GM19043 (cell line): Measurements from ENCODE around the gene VPS51.

ENCODE experiments used
- ATAC-seq: cut with Tn5 transposase; IDR thresholded peaks from one replicate; pipeline ENCODE4 v1.9.1; 2021; ENCODE audit warnings: low read depth; ENCODE audit not compliant: unreplicated experiment

The VPS51 gene

DNA sequence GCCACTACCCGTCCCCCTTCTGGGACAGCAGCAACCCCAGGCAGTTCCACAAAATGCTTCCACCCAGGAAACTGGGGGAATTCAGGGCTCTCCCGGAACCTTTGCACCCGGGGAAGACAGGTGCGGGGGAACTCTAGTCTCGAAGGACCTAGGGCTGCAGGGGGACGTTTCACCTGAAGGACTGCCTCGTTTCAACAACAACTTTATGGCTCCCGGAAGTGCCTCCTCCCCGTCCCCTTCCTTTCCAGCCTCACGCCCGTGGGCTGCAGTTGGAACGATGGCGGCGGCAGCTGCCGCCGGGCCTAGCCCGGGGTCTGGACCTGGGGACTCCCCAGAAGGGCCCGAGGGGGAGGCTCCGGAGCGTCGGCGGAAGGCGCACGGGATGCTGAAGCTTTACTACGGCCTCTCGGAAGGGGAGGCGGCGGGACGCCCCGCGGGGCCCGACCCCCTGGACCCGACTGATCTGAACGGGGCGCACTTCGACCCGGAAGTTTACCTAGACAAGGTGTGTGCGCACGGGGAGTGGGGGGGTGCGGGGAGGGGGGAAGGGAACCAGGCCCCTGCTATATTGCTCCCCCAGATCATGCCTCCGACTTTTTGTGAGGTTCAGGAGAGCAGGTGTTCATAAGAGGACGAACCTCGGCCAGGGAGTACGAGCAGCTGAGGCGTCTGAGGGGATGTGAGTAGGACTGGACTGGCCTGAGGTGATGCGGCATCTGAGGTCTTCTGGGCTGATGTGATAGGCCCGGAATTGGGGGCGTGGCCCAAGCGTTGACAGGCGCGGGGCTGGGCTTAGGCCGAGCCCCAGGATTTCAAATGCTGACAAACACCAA, at the start of gene VPS51:
VPS51 (plus strand) TSS at position 241 of the 833 bp plus-strand sequence; CDS start at position 278, 37 bp downstream.
- ATAC-seq = no peak

- ATAC-seq = no peak
These were observed 48.2 kb upstream of the VPS51 start for GRCh38 chr11:65047581-65048422.

DNA sequence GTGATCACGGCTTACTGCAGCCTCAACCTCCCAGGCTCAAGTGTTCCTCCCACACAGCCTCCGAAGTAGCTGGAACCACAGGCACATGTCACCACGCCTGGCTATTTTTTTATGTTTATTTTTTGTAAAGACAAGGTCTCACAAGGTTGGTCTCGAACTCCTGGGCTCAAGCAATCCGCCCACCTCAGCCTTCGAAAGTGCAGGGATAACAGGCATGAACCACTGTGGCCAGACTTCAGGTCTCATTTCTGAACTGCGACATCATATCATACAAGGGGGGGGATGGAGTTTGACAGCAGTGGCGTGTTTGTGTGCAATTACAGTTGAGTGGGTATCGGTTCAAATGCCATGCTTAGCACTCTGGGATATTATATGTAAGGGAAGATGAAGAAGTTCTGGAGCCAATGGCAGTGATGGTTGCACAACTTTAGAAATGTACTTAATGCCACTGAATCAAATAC, 44.6 kb upstream of the VPS51 start:
- ATAC-seq = no peak

DNA sequence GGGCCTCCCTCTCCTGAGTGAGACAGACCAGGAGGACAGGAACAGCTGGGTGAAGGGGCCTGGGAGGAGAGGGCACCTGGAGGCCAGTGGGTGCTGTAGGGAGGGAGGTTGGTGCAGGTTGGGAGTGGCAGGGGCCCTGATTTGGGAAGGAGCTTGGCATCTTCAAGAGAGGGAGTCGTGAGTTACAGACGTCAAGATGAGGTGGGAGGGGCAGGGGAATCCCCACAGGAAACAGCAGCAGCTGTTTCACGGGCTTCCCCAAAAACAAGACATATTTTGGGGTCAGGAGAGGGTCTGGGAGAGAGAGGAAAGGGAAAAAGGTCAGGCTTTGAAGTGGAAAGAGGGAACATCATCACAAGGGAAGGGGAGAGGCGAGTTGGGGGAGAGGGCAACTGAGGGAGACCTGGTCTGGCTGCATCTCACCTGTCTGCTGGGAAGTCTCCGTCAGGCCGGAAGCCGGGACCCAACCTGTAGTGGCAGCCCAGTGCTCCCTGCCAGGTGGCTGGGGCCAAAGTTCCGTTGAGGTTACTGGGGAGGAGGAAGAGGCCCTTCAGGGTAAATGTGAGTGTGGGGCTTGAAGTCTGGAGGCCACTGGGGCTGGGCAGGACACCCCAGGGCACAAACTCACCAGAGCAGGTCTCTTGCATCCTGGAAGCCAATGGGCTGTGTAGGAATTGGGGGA, 42.0 kb upstream of the VPS51 start:
- ATAC-seq = no peak

DNA sequence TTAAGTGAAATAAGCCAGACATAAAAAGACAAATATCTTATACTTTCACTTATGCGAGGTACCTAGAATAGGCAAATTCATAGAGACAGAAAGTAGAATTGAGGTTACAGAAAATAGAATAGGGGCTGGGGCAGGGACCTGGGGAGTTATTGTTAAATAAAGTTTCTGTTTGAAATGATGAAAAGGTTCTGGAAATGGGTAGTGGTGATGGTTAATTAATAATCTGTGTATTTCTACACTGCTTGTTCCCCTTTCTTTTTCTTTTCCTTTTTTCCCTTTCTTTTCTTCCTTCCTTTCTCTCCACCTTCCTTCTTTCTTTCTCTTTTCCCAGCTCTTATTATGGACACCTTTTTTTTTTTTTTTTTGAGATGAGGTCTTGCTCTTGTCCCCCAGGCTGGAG, 40.5 kb upstream of the VPS51 start:
- no peak for ATAC-seq

- ATAC-seq = no peak
These were observed 39.0 kb upstream of the VPS51 start for GRCh38 chr11:65056999-65057398.

DNA sequence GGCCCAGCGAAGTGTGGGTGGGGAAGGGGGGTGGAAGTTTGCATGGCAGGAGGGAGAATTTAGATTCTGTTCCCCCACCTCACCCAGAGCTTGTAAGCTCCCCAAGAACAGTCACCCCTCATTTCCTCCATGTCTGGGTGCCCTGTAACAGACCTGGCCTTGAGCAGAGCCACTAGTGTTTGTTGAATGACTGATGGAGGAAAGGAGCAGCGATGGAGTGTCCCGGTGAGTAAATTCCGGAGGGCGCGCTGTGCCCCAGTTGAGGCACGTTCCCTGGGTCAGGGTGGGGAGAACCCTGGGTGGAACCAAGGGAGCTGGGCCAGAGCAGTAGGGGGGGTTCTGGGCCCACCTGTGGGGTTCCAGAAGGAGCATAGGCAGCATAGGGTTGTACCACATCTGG, 38.5 kb upstream of the VPS51 start:
- ATAC-seq = no peak

DNA sequence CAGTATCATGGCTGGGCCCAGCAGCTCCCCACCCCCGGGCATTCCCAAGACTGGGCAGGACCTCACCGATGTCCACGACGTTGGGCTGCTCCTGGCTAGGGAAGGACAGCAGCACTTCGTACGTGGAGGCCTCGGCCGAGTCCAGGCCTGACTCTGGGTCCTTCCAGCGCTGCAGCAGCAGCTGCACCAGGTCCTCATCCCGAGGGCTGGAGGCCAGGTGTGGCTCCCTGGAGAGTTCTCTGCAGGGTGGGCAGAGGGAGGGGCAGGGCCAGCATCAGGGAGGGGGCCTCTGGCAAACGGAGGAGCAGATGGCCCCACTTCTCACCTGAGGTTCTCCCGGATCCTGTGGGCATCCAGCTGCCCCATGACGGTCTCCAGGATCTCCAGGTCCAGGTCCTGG, 38.0 kb upstream of the VPS51 start:
- ATAC-seq = no peak

GRCh38 chr11:65058419-65059054, 37.5 kb upstream of the VPS51 start, which contains the start of gene NAALADL1:
Gene NAALADL1 (minus strand): TSS chr11:65058553. CDS start chr11:65058521, 32 bp downstream.
- ATAC-seq = no peak

DNA sequence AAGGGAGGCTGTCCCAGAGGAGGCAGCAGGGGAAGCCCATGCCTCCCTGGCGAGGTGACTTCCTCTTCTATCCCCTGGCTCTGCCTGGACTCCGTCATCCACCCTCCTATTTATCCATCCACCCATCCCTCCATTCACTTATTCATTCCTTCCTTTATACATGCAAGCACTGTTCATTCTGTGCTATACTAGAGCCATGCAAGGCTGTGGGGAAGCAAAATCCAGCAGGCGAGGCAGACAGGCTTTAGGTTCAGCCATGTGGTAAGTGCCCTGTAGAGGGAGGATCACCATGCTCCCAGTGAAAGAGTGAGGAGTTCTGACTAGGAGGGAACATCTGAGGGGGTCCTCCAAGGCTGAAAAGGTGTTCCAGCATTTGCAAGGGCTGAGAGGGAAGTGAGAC, 36.5 kb upstream of the VPS51 start:
- ATAC-seq = no peak

GRCh38 chr11:65059959-65060824, 35.8 kb upstream of the VPS51 start:
- ATAC-seq = no peak

GRCh38 chr11:65060913-65061408, 35.1 kb upstream of the VPS51 start:
- ATAC-seq = no peak

- ATAC-seq = no peak
These were observed 32.5 kb upstream of the VPS51 start for GRCh38 chr11:65063532-65063931.

GRCh38 chr11:65064847-65065240, 31.2 kb upstream of the VPS51 start:
- ATAC-seq = no peak

- ATAC-seq = no peak
These were observed 30.2 kb upstream of the VPS51 start for GRCh38 chr11:65065851-65066250.

GRCh38 chr11:65066315-65066714, 29.7 kb upstream of the VPS51 start:
- ATAC-seq = no peak

DNA sequence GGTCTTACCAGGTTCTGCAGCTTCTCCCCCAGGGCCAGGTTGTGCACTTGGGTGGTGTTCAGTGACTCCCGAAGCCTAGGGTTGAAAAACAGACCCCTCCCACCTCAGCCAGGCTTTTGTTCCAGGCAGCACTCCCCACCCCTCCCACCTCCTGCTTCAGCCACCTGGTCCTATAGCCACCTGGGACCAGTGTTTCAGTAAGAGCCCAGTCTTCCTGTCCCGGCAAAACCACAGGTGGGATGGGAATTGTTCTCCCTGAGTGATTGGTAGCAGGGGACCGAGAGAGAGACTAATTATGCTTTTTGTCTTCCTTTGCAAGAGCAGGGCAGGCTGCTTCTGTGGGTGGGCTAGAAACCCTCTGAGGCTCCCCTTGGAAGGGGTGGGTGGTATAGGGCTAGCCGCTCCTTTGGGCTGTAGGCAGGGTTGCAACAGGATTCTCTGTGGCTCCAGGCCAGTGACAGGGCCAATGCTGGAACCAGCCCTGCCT, 29.2 kb upstream of the VPS51 start:
- no peak for ATAC-seq

- no peak for ATAC-seq
These were observed 28.6 kb upstream of the VPS51 start for GRCh38 chr11:65067446-65067845.

DNA sequence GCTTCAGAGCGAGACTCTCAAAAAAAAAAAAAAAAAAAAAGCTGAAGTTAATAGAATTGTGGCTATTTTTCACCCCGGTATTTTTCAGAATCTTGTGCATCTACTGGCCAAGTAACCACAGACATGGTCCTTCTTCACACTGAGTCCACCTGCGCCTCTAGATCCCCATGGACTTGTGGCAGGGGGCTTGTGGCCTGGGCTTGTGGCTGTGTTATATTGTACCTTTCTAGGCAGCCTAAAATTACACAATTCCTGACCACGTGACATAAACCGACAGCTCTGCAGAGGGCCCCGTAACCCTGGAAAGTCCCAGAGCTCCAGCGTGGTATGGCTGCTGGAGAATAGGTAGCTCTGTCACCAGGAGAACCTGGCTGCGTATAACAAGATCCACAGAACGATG, 26.8 kb upstream of the VPS51 start:
- no peak for ATAC-seq
